HCT116 (cell line): Measurements from ENCODE around the gene C19orf85. TPM values are rescaled to one million over a fixed set of nuclear protein-coding genes. Genes with fewer than 3 reads are reported as not detected.

ENCODE experiments used
- ATAC-seq: fragments of 200-7000 bp; cut with Tn5 transposase; 2 replicates; pipeline ENCODE4 v1.9.1; 2020; ENCODE audit warnings: mild to moderate bottlenecking, moderate library complexity
- BruUV-seq: library from RNA; stranded (reverse); fragments of 400-500 nt; replicated peaks from 2 replicates; lab custom pipeline; 2021; lab: Mats Ljungman, UMichigan
- CTCF ChIA-PET: fragments of 300-600 bp; sonication (Branson Sonifier 250); formaldehyde crosslinking; loops from one replicate; lab custom pipeline; 2021; ENCODE audit warnings: antibody characterized with exemption; lab: Charles Lee
- POLR2A ChIA-PET: fragments of 300-600, 350-600 bp; sonication (Branson Sonifier 250); formaldehyde crosslinking; loops from one replicate; lab custom pipeline; 2021; ENCODE audit warnings: antibody characterized with exemption; lab: Charles Lee
- RAD21 ChIA-PET, 2 experiments: fragments of 300-600 bp; sonication (Branson Sonifier 250); formaldehyde crosslinking; loops; one replicate each; lab custom pipeline; 2023; ENCODE audit warnings: low total read pairs in 2 of 2; ENCODE audit not compliant: uncharacterized antibody in 2 of 2, unreplicated experiment in 2 of 2, low non-redundant PET in 1 of 2; lab: Charles Lee
- DNase-seq: peaks from one replicate; pipeline ENCODE4 v3.0.0-alpha.2; 2010; ENCODE audit warnings: low read depth, low spot score
- H2AFZ ChIP-seq: fragments of 200-600 bp; shearing (Covaris generic), sonication (generic); 2 replicates; pipeline ENCODE4 v1.6.1; 2017; ENCODE audit warnings: low read depth, mixed run types, mixed read lengths, antibody characterized with exemption, low read length; ENCODE audit not compliant: poor library complexity, severe bottlenecking
- H3K27ac ChIP-seq: 2 replicates; pipeline ENCODE4 v1.5.1; 2012; ENCODE audit warnings: low read depth, low read length
- H3K27me3 ChIP-seq: fragments of 200-600 bp; sonication (generic); 2 replicates; pipeline ENCODE4 v1.6.1; 2016; ENCODE audit warnings: mixed run types, low read length, mixed read lengths; ENCODE audit not compliant: insufficient read depth
- H3K36me3 ChIP-seq, 2 experiments: fragments of 200-500 bp in 1 of 2; fragments of 200-600 bp in 1 of 2; sonication (Bioruptor generic) in 1 of 2; sonication (generic) in 1 of 2; 2 replicates each; pipeline versions ENCODE4 v1.5.1 to v1.6.1; 2014 to 2016; ENCODE audit warnings: low read length in 2 of 2, inconsistent platforms in 1 of 2, mixed read lengths in 1 of 2, mixed run types in 1 of 2; ENCODE audit not compliant: insufficient read depth in 2 of 2, control insufficient read depth in 1 of 2
- H3K4me1 ChIP-seq, 2 experiments: fragments of 200-600 bp in 1 of 2; sonication (generic) in 1 of 2; 2 replicates each; pipeline versions ENCODE4 v1.5.1 to v1.6.1; 2012 to 2017; ENCODE audit warnings: low read length in 2 of 2, inconsistent platforms in 1 of 2, mild to moderate bottlenecking in 1 of 2, mixed read lengths in 1 of 2, mixed run types in 1 of 2, moderate library complexity in 1 of 2; ENCODE audit not compliant: insufficient read depth in 2 of 2, control insufficient read depth in 1 of 2
- H3K4me2 ChIP-seq: fragments of 200-600 bp; sonication (generic); 2 replicates; pipeline ENCODE4 v1.6.1; 2017; ENCODE audit warnings: mixed run types, low read length, mixed read lengths
- H3K4me3 ChIP-seq, 2 experiments: fragments of 200-600 bp in 1 of 2; sonication (generic) in 1 of 2; replicated peaks in 1 of 2; 2 replicates each; pipeline ENCODE4 v1.5.1; 2011 to 2016; ENCODE audit warnings: low read length in 2 of 2, control low read depth in 1 of 2, low read depth in 1 of 2, mild to moderate bottlenecking in 1 of 2, mixed read lengths in 1 of 2, mixed run types in 1 of 2
- H3K79me2 ChIP-seq: fragments of 200-600 bp; sonication (generic); 2 replicates; pipeline ENCODE4 v1.6.1; 2017; ENCODE audit warnings: mild to moderate bottlenecking, mixed run types, low read length, moderate library complexity, mixed read lengths; ENCODE audit not compliant: insufficient read depth
- H3K9ac ChIP-seq: fragments of 200-600 bp; sonication (generic); 2 replicates; pipeline ENCODE4 v1.6.1; 2016; ENCODE audit warnings: low read length, mixed read lengths
- H3K9me2 ChIP-seq: fragments of 200-600 bp; sonication (generic), shearing (Covaris generic); 2 replicates; pipeline ENCODE4 v1.6.1; 2017; ENCODE audit warnings: mixed run types, mild to moderate bottlenecking, moderate library complexity; ENCODE audit not compliant: insufficient read depth
- H3K9me3 ChIP-seq, 2 experiments: fragments of 200-500 bp in 1 of 2; fragments of 200-600 bp in 1 of 2; sonication (Bioruptor generic) in 1 of 2; sonication (generic) in 1 of 2; 2 replicates each; pipeline ENCODE4 v1.6.1; 2014 to 2017; ENCODE audit warnings: low read length in 2 of 2, mixed read lengths in 2 of 2, inconsistent platforms in 1 of 2, low read depth in 1 of 2, mild to moderate bottlenecking in 1 of 2, mixed run types in 1 of 2, moderate library complexity in 1 of 2; ENCODE audit not compliant: control insufficient read depth in 1 of 2, insufficient read depth in 1 of 2
- H4K20me1 ChIP-seq: fragments of 200-600 bp; sonication (generic), shearing (Covaris generic); 2 replicates; pipeline ENCODE4 v1.6.1; 2017; ENCODE audit warnings: mixed run types, mild to moderate bottlenecking, moderate library complexity; ENCODE audit not compliant: insufficient read depth
- CBX3 ChIP-seq: IDR thresholded peaks from 2 replicates; pipeline ENCODE4 v1.6.1; 2012; ENCODE audit warnings: low read depth
- CEBPB ChIP-seq: IDR thresholded peaks from 2 replicates; pipeline ENCODE4 v1.6.1; 2012; ENCODE audit warnings: low read depth
- EGR1 ChIP-seq: IDR thresholded peaks from 2 replicates; pipeline ENCODE4 v1.6.1; 2012; ENCODE audit warnings: low read depth
- EZH2 ChIP-seq: fragments of 200-600 bp; sonication (generic); IDR thresholded peaks from 2 replicates; pipeline ENCODE4 v1.6.1; 2017; ENCODE audit warnings: antibody characterized with exemption, mixed run types
- FOSL1 ChIP-seq: IDR thresholded peaks from 2 replicates; pipeline ENCODE4 v1.6.1; 2012; ENCODE audit warnings: low read depth
- JUND ChIP-seq: IDR thresholded peaks from 2 replicates; pipeline ENCODE4 v1.6.1; 2012
- POLR2A ChIP-seq: IDR thresholded peaks from 2 replicates; pipeline ENCODE4 v1.7.0; 2011; ENCODE audit warnings: borderline replicate concordance; ENCODE audit not compliant: insufficient read depth, insufficient read length; ENCODE audit errors: extremely low read depth
- POLR2AphosphoS5 ChIP-seq: IDR thresholded peaks from 2 replicates; pipeline ENCODE4 v1.6.1; 2011; ENCODE audit warnings: mild to moderate bottlenecking, low read depth, low read length, moderate library complexity
- RAD21 ChIP-seq: IDR thresholded peaks from 2 replicates; pipeline ENCODE4 v1.6.1; 2012; ENCODE audit warnings: low read depth, mild to moderate bottlenecking
- SIN3A ChIP-seq: IDR thresholded peaks from 2 replicates; pipeline ENCODE4 v1.6.1; 2012; ENCODE audit warnings: low read depth
- TCF7L2 ChIP-seq: IDR thresholded peaks from 2 replicates; pipeline ENCODE4 v1.7.0; 2011; ENCODE audit warnings: borderline replicate concordance, inconsistent platforms; ENCODE audit not compliant: insufficient read depth, insufficient read length; ENCODE audit errors: extremely low read depth
- YY1 ChIP-seq: IDR thresholded peaks from 2 replicates; pipeline ENCODE4 v1.6.1; 2011; ENCODE audit warnings: low read length, low read depth, moderate library complexity, mild to moderate bottlenecking; ENCODE audit not compliant: insufficient replicate concordance; ENCODE audit errors: extremely low read depth
- ZNF274 ChIP-seq: fragments of 200-500 bp; sonication (Bioruptor generic); IDR thresholded peaks from 2 replicates; pipeline ENCODE4 v1.6.1; 2014; ENCODE audit warnings: mild to moderate bottlenecking, low read depth, low read length, inconsistent platforms
- intact Hi-C: fragments of 100-400 bp; cut with micrococcal nuclease; formaldehyde crosslinking; loops from 2 replicates; pipeline ENCODE4 v1.10.0; 2022
- total RNA-seq: library from RNA; stranded (reverse); gene quantifications from one replicate; pipeline ENCODE4 v1.2.1, GENCODE V29; 2021; ENCODE audit not compliant: unreplicated experiment
- TF ChIP-seq, protein P1 (sequence below), 3 experiments: fragments of 200-600 bp in 1 of 3; sonication (generic) in 1 of 3; IDR thresholded peaks in 2 of 3; conservative IDR thresholded peaks in 1 of 3; 2 replicates each; pipeline ENCODE4 v1.5.1; 2012 to 2017; ENCODE audit warnings: low read depth in 2 of 3, low read length in 2 of 3, antibody characterized with exemption in 1 of 3, borderline replicate concordance in 1 of 3, control low read depth in 1 of 3, mild to moderate bottlenecking in 1 of 3, mixed read lengths in 1 of 3, mixed run types in 1 of 3, moderate library complexity in 1 of 3; ENCODE audit not compliant: insufficient read depth in 1 of 3
- TF ChIP-seq, protein P2 (sequence below): IDR thresholded peaks from 2 replicates; pipeline ENCODE4 v1.6.1; 2012; ENCODE audit warnings: low read depth
- TF ChIP-seq, protein P3 (sequence below): IDR thresholded peaks from 2 replicates; pipeline ENCODE4 v1.6.1; 2012
- TF ChIP-seq, protein P4 (sequence below): IDR thresholded peaks from 2 replicates; pipeline ENCODE4 v1.6.1; 2011; ENCODE audit warnings: mild to moderate bottlenecking, low read length, moderate library complexity; ENCODE audit not compliant: insufficient replicate concordance; ENCODE audit errors: extremely low read depth

Gene C19orf85
- total RNA-seq, 1 experiment from 2014 or later = 0.34 TPM

DNA sequence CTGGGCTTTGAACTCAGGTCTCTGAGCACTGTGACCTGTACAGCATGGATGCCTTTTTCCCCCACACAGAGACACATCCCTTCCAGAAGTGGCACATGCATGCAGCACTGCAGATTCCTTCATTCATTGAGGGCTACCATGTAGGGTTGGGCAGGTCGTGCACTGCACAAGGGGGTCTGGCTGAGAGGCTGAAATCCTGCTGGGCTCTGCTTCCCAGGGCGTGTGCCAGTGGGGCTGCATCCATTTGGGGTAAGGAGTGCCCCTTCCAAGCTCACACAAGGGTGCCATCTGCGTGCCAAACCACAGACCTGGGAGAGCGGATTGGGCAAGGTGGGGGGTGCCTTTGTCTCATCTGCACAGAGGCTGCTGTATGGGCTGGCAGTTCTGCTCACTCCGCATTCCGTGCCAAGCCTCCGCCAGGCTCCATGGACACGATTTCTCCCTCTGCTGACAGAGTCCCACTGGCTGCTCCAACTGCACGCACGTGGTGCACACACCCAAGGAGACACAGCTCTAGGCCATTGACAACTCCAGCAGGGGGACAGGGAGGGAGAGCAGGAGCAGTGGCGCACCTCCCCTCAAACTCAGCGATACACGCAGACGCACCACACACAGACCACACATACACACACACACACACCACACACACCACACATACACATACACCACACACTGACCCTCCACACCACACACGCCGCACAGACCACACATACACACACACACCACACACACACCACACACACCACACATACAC lies 17.0 kb downstream of the C19orf85 start:
- no TSS peak for BruUV-seq
- Histone ChIP-seq H3K9me2 (no peaks in the 10 kb centered on the region), H3K36me3 (no peaks in the 10 kb centered on the region), H3K4me1 (no peaks in the 10 kb centered on the region), H3K79me2 (no peaks in the 10 kb centered on the region), H3K9me3 (no peaks in the 10 kb centered on the region), H3K4me2 (no peak overlapping the region), H2AFZ (no peak overlapping the region), H3K9ac (no peak overlapping the region), H3K27me3 (peaks cover 19% of the 10 kb centered on the region; the same call in 1 of the 2 replicates), H3K27ac (no peak overlapping the region; the same call in 1 of the 2 replicates), H4K20me1 (no peaks in the 10 kb centered on the region), H3K4me3 (no peak overlapping the region)
- ChIA-PET CTCF (no interaction called here), RAD21 (no interaction called here), POLR2A (no interaction called here)
- TF ChIP-seq YY1 = no peak
- no peak for TF ChIP-seq ZNF274
- no peak for TF ChIP-seq SIN3A
- TF ChIP-seq, protein P1, sequence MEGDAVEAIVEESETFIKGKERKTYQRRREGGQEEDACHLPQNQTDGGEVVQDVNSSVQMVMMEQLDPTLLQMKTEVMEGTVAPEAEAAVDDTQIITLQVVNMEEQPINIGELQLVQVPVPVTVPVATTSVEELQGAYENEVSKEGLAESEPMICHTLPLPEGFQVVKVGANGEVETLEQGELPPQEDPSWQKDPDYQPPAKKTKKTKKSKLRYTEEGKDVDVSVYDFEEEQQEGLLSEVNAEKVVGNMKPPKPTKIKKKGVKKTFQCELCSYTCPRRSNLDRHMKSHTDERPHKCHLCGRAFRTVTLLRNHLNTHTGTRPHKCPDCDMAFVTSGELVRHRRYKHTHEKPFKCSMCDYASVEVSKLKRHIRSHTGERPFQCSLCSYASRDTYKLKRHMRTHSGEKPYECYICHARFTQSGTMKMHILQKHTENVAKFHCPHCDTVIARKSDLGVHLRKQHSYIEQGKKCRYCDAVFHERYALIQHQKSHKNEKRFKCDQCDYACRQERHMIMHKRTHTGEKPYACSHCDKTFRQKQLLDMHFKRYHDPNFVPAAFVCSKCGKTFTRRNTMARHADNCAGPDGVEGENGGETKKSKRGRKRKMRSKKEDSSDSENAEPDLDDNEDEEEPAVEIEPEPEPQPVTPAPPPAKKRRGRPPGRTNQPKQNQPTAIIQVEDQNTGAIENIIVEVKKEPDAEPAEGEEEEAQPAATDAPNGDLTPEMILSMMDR (IDR thresholded peaks at IDR 0.05 in 2 of 3, conservative IDR thresholded peaks at IDR 0.05 in 1 of 3; ENCODE audit: borderline replicate concordance in 1 of 3, insufficient read depth in 1 of 3, low read depth in 2 of 3, low read length in 2 of 3) = no peak
- TF ChIP-seq, protein P2, sequence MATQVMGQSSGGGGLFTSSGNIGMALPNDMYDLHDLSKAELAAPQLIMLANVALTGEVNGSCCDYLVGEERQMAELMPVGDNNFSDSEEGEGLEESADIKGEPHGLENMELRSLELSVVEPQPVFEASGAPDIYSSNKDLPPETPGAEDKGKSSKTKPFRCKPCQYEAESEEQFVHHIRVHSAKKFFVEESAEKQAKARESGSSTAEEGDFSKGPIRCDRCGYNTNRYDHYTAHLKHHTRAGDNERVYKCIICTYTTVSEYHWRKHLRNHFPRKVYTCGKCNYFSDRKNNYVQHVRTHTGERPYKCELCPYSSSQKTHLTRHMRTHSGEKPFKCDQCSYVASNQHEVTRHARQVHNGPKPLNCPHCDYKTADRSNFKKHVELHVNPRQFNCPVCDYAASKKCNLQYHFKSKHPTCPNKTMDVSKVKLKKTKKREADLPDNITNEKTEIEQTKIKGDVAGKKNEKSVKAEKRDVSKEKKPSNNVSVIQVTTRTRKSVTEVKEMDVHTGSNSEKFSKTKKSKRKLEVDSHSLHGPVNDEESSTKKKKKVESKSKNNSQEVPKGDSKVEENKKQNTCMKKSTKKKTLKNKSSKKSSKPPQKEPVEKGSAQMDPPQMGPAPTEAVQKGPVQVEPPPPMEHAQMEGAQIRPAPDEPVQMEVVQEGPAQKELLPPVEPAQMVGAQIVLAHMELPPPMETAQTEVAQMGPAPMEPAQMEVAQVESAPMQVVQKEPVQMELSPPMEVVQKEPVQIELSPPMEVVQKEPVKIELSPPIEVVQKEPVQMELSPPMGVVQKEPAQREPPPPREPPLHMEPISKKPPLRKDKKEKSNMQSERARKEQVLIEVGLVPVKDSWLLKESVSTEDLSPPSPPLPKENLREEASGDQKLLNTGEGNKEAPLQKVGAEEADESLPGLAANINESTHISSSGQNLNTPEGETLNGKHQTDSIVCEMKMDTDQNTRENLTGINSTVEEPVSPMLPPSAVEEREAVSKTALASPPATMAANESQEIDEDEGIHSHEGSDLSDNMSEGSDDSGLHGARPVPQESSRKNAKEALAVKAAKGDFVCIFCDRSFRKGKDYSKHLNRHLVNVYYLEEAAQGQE = no peak
- no peak for TF ChIP-seq CBX3
- no peak for TF ChIP-seq EGR1
- no peak for TF ChIP-seq POLR2AphosphoS5
- no peak for TF ChIP-seq CEBPB
- no peak for TF ChIP-seq EZH2
- TF ChIP-seq, protein P3, sequence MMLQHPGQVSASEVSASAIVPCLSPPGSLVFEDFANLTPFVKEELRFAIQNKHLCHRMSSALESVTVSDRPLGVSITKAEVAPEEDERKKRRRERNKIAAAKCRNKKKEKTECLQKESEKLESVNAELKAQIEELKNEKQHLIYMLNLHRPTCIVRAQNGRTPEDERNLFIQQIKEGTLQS = no peak
- TF ChIP-seq TCF7L2 = no peak
- TF ChIP-seq, protein P4, sequence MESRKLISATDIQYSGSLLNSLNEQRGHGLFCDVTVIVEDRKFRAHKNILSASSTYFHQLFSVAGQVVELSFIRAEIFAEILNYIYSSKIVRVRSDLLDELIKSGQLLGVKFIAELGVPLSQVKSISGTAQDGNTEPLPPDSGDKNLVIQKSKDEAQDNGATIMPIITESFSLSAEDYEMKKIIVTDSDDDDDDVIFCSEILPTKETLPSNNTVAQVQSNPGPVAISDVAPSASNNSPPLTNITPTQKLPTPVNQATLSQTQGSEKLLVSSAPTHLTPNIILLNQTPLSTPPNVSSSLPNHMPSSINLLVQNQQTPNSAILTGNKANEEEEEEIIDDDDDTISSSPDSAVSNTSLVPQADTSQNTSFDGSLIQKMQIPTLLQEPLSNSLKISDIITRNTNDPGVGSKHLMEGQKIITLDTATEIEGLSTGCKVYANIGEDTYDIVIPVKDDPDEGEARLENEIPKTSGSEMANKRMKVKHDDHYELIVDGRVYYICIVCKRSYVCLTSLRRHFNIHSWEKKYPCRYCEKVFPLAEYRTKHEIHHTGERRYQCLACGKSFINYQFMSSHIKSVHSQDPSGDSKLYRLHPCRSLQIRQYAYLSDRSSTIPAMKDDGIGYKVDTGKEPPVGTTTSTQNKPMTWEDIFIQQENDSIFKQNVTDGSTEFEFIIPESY = no peak
- no peak for TF ChIP-seq RAD21
- no peak for TF ChIP-seq FOSL1
- TF ChIP-seq JUND = no peak
- no peak for TF ChIP-seq POLR2A
- peak; percentile 49 for ATAC-seq
- intact Hi-C loops = loop anchor here (10.0 kb wide), 1 partner anchor 233 kb away; no protein-coding TSS in a partner anchor
- DNase-seq = no peak
